ENCODE data around the gene CBX8.
"Not testable (repeated sequence)": the region's sequence is repeated elsewhere in the genome, so short reads cannot be mapped to it uniquely, and the experiment has no call there.

CBX8 gene

DNA sequence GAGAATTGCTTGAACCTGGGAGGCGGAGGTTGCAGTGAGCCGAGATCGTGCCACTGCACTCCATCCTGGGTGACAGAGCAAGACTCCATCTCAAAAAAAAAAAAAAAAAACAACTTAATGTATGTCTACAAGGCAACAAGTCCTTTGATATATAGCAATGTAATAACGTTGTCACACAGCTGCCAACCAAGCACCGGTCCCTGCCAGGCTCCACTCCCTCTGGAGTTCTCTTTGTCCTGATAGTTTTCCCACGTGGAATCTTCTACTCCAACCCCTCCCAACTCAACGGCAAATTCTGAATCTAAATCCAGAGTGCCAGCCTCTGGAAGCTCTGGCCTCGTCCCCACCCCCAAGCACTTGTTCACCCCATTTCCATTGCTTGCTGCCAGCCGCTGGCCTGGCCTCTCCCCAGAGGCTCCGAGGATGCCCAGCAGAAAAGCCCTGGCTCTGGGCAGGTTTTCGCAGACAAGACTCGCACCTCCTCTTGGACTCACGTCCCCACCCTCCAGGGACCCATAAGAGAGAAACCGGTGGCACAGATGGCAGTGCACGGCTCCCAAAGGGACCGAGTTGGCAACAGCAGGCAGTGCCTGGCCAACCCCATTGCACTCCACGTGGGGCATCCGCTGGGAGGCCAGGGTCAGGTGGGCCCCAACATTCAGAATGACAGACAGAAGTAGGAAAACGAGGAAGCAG, 34.8 kb downstream of the CBX8 start:
- H3K27ac ChIP-seq = no peak overlapping the region
- no peak for TF ChIP-seq ZFX (IDR thresholded peaks at IDR 0.05; ENCODE audit: borderline replicate concordance)
- TF ChIP-seq, protein P1, sequence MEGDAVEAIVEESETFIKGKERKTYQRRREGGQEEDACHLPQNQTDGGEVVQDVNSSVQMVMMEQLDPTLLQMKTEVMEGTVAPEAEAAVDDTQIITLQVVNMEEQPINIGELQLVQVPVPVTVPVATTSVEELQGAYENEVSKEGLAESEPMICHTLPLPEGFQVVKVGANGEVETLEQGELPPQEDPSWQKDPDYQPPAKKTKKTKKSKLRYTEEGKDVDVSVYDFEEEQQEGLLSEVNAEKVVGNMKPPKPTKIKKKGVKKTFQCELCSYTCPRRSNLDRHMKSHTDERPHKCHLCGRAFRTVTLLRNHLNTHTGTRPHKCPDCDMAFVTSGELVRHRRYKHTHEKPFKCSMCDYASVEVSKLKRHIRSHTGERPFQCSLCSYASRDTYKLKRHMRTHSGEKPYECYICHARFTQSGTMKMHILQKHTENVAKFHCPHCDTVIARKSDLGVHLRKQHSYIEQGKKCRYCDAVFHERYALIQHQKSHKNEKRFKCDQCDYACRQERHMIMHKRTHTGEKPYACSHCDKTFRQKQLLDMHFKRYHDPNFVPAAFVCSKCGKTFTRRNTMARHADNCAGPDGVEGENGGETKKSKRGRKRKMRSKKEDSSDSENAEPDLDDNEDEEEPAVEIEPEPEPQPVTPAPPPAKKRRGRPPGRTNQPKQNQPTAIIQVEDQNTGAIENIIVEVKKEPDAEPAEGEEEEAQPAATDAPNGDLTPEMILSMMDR (IDR thresholded peaks at IDR 0.05) = no peak

DNA sequence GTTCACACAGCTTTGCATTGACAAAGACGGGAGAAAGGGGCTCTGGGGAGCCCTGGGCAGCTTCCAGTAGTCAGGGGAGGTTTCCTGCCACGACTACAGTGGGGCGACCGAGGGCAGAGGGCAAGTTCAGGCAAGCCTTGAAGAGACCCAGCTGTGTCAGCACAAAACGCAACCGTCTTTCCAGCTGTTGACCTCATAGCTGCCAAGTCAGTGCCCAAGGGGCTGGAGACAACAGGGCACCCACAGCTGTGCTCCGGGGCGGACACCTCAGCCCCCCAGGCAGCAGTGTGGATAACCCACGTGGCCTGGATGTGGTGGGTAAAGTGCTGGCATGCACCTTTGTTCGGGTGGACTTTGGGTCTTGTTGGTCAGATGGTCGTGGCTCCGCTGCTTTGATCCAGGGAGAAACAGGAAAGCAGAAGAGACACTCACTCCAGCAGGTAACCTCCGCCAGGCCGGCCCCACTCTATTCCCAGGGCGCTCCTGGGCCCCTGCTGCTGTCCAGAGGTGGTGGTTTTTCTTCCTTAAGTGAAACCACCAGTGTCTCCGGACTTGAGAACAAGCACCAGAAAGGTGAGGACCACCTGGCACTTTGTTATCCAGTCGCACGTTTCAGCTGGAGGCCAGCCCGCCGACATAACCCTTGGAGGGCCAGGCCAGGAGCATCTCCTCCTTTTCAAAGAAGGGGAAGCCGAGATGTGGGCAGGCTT, 36.5 kb downstream of the CBX8 start:
- H3K27ac ChIP-seq = no peak overlapping the region
- TF ChIP-seq, protein P1 (IDR thresholded peaks at IDR 0.05) = no peak
- no peak for TF ChIP-seq ZFX (IDR thresholded peaks at IDR 0.05; ENCODE audit: borderline replicate concordance)

DNA sequence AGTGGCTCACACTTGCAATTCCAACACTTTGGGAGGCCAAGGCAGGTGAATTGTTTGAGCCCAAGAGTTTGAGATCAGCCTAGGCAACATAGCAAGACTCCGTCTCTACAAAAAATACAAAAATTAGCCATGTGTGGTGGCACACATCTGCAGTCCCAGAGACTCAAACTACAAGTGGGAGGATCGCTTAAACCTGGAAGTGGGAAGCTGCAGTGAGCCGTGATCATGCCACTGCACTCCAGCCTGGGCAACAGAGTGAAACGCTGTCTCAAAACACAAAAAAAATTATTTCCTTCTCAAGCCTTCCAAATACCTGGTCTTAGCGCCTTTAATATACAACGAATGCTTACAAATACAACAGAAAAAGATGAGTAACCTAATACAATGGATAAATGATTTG, 38.6 kb downstream of the CBX8 start:
- TF ChIP-seq, protein P1 (IDR thresholded peaks at IDR 0.05) = no peak
- no peak for TF ChIP-seq ZFX (IDR thresholded peaks at IDR 0.05; ENCODE audit: borderline replicate concordance)
- no peak overlapping the region for H3K27ac ChIP-seq

DNA sequence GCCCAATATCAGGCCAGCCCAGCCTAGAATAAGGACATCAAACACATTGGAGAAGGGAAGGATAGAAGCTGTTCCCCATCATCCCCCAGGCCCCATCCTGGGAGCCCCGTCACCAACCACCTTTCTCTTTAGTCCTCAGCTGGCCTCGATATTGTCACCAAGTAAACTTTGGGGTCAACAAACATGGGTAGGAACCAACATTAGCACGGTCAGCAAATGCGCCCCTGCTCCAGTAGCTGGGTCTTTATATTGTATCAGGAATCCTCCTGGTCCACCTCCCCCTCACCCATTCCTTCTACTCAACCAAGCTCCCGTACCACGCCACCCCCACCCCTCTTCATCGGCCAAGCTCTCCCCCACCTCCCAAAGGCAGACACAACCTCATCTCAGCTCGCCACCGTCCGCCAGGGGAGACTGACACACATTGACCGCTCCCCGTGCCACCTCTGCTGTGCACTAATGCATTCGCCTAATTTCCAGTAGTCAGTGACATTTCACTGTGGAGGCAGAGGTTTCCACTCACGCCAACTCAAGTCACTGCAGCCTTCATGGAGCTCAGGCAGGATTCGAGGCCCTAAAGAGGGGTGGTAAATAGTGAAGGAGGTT, 39.6 kb downstream of the CBX8 start:
- no peak overlapping the region for H3K27ac ChIP-seq
- no peak for TF ChIP-seq ZFX (IDR thresholded peaks at IDR 0.05; ENCODE audit: borderline replicate concordance)

DNA sequence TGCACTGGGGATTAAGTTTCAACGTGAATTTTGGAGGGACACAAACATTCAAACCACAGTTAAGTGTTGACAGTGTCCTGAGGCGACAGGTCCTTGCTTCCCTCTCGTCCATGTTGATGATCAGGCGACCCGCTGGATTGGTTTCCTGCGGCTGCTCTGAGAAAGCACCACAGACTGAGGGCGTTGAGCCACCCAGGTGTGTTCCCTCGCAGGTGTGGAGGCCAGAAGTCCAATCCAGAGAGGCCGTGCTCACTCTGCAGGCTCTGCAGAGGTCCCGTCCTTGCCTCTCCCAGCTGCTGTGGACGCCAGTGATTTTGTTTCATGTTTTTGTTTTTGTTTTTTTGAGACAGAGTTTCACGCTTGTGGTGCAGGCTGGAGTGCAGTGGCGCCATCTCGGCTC, 41.3 kb downstream of the CBX8 start:
- TF ChIP-seq, protein P1 (IDR thresholded peaks at IDR 0.05) = no peak
- no peak for TF ChIP-seq ZFX (IDR thresholded peaks at IDR 0.05; ENCODE audit: borderline replicate concordance)
- H3K27ac ChIP-seq = no peak overlapping the region

DNA sequence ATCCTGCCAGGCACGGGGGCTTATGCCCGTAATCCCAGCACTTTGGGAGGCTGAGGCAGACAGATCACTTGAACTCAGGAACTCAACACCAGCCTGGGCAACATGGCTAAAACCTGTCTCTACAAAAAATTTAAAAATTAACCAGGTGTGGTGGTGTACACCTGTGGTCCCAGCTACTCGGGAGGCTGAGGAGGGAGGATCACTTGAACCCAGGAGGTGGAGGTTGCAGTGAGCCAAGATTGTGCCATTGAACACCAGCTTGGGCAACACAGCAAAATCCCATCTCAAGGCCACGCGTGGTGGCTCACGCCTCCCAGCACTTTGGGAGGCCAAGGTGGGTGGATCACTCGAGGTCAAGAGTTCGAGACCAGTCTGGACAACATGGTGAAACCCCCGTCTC, 42.0 kb downstream of the CBX8 start:
- not testable (repeated sequence) for H3K27ac ChIP-seq

DNA sequence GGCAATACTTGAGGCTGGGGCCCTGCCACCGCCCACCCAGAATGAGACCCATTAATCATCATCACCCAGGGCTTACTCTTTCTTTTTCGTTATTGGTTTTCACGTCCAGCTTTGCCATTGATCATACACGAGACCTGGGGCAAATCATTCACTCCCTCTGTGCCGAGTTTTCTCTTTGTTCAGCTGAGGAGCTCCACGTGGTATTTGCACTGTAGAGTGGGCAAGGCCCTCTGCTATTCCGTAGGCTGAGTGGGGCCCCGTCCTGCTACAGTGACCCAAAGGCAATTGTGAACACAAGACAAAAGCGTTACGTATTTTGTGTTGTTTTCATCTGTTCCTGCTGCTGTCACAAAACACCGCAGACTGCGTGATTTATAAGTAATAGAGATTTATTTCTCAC, 42.5 kb downstream of the CBX8 start:
- no peak overlapping the region for H3K27ac ChIP-seq

DNA sequence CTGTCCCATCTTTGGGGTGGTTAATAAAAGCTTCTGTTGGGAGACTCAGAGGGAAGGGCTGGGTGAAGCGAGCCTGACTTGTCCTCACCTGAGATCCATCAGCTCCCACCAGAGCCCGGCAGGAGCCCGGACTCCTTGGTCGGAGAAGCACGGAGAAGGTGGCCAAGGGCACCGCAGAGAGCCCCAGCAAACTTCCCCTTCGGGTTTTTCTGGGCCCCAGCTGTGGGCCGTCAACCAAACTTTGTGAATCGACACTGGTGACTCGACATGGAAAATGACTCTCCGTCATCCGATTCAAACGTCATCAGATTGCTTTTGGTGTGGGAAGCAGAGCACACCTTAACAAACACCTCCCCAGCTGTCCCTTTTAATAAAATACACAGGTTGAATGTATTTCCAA, 44.7 kb downstream of the CBX8 start:
- no peak for TF ChIP-seq ZFX (IDR thresholded peaks at IDR 0.05; ENCODE audit: borderline replicate concordance)

More for the DNA sequence above, 42.5 kb downstream of the CBX8 start:
- TF ChIP-seq, protein P1 (IDR thresholded peaks at IDR 0.05) = no peak
- TF ChIP-seq ZFX (IDR thresholded peaks at IDR 0.05; ENCODE audit: borderline replicate concordance) = no peak

More for the DNA sequence above, 44.7 kb downstream of the CBX8 start:
- H3K27ac ChIP-seq = no peak overlapping the region

Measured in 22Rv1 (cell line).